H9 (cell line): Measurements from ENCODE around the gene TACC2. TPM values are rescaled to one million over a fixed set of nuclear protein-coding genes. Genes with fewer than 3 reads are reported as not detected.

Experiments
- DNase-seq: peaks from one replicate; pipeline ENCODE4 v3.0.0-alpha.2; 2017
- H2AFZ ChIP-seq: one replicate; pipeline ENCODE4 v1.6.1; 2013; ENCODE audit warnings: mild to moderate bottlenecking, low read length, control low read depth, moderate library complexity
- H2AK5ac ChIP-seq: 2 replicates; pipeline ENCODE4 v1.6.1; 2013; ENCODE audit warnings: low read length, control low read depth, mixed read lengths; ENCODE audit not compliant: insufficient read length
- H2BK120ac ChIP-seq: one replicate; pipeline ENCODE4 v1.6.1; 2013; ENCODE audit warnings: low read depth, mild to moderate bottlenecking, low read length, control low read depth, inconsistent platforms; ENCODE audit not compliant: poor library complexity, severe bottlenecking
- H2BK12ac ChIP-seq: 2 replicates; pipeline ENCODE4 v1.6.1; 2013; ENCODE audit warnings: low read length, control low read depth, mixed read lengths, low read depth; ENCODE audit not compliant: insufficient read length
- H2BK15ac ChIP-seq: 2 replicates; pipeline ENCODE4 v1.6.1; 2013; ENCODE audit warnings: low read depth, low read length, control low read depth
- H2BK20ac ChIP-seq: one replicate; pipeline ENCODE4 v1.6.1; 2013; ENCODE audit warnings: low read depth, mild to moderate bottlenecking, low read length, control low read depth, inconsistent platforms; ENCODE audit not compliant: poor library complexity, severe bottlenecking
- H2BK5ac ChIP-seq: 2 replicates; pipeline ENCODE4 v1.6.1; 2013; ENCODE audit warnings: low read length, control low read depth, mixed read lengths; ENCODE audit not compliant: insufficient read length
- H3K14ac ChIP-seq: 2 replicates; pipeline ENCODE4 v1.6.1; 2013; ENCODE audit warnings: low read length, control low read depth; ENCODE audit not compliant: insufficient read depth
- H3K18ac ChIP-seq: 2 replicates; pipeline ENCODE4 v1.6.1; 2013; ENCODE audit warnings: low read depth, mild to moderate bottlenecking, mixed read lengths, low read length, control low read depth; ENCODE audit not compliant: insufficient read length
- H3K23ac ChIP-seq: 2 replicates; pipeline ENCODE4 v1.6.1; 2013; ENCODE audit warnings: low read length, control low read depth, mixed read lengths, low read depth; ENCODE audit not compliant: insufficient read length
- H3K23me2 ChIP-seq: 2 replicates; pipeline ENCODE4 v1.6.1; 2013; ENCODE audit warnings: low read depth, mild to moderate bottlenecking, mixed read lengths, low read length, control low read depth; ENCODE audit not compliant: insufficient read length, poor library complexity, severe bottlenecking
- H3K27ac ChIP-seq: 2 replicates; pipeline ENCODE4 v1.5.1; 2013; ENCODE audit warnings: low read length, control low read depth, mixed read lengths, low read depth; ENCODE audit not compliant: insufficient read length
- H3K27me3 ChIP-seq: 2 replicates; pipeline ENCODE4 v1.6.1; 2013; ENCODE audit warnings: low read length, control low read depth, inconsistent platforms; ENCODE audit not compliant: insufficient read depth
- H3K4ac ChIP-seq: 2 replicates; pipeline ENCODE4 v1.6.1; 2013; ENCODE audit warnings: low read depth, mild to moderate bottlenecking, control low read depth, inconsistent platforms, low read length, moderate library complexity
- H3K4me1 ChIP-seq: 2 replicates; pipeline ENCODE4 v1.6.1; 2013; ENCODE audit warnings: low read length, control low read depth, inconsistent platforms; ENCODE audit not compliant: insufficient read depth
- H3K4me2 ChIP-seq: 2 replicates; pipeline ENCODE4 v1.6.1; 2013; ENCODE audit warnings: low read length, control low read depth, mixed read lengths; ENCODE audit not compliant: insufficient read length, insufficient read depth
- H3K56ac ChIP-seq: 2 replicates; pipeline ENCODE4 v1.6.1; 2013; ENCODE audit warnings: low read depth, mild to moderate bottlenecking, mixed read lengths, low read length, control low read depth; ENCODE audit not compliant: insufficient read length
- H3K79me1 ChIP-seq: 2 replicates; pipeline ENCODE4 v1.6.1; 2013; ENCODE audit warnings: low read depth, mild to moderate bottlenecking, moderate library complexity, low read length, control low read depth, inconsistent platforms; ENCODE audit not compliant: insufficient read depth, poor library complexity, severe bottlenecking
- H3K79me2 ChIP-seq: 2 replicates; pipeline ENCODE4 v1.6.1; 2013; ENCODE audit warnings: low read length, control low read depth, inconsistent platforms; ENCODE audit not compliant: insufficient read depth
- H3K9ac ChIP-seq: 2 replicates; pipeline ENCODE4 v1.6.1; 2013; ENCODE audit warnings: low read length, control low read depth, mixed read lengths; ENCODE audit not compliant: insufficient read length; ENCODE audit errors: extremely low read depth
- H3K9me3 ChIP-seq: one replicate; pipeline ENCODE4 v1.6.1; 2013; ENCODE audit warnings: low read depth, low read length, inconsistent platforms; ENCODE audit not compliant: control insufficient read depth
- H3T11ph ChIP-seq: one replicate; pipeline ENCODE4 v1.6.1; 2013; ENCODE audit warnings: mild to moderate bottlenecking, low read length, control low read depth, inconsistent platforms
- H4K20me1 ChIP-seq: one replicate; pipeline ENCODE4 v1.6.1; 2013; ENCODE audit not compliant: control insufficient read depth, insufficient read length, insufficient read depth
- H4K5ac ChIP-seq: 2 replicates; pipeline ENCODE4 v1.6.1; 2013; ENCODE audit warnings: low read depth, mild to moderate bottlenecking, mixed read lengths, low read length, control low read depth; ENCODE audit not compliant: insufficient read length
- H4K8ac ChIP-seq: replicated peaks from 2 replicates; pipeline ENCODE4 v1.6.1; 2013; ENCODE audit warnings: low read length, control low read depth, mixed read lengths, low read depth; ENCODE audit not compliant: insufficient read length
- H4K91ac ChIP-seq: 2 replicates; pipeline ENCODE4 v1.6.1; 2013; ENCODE audit warnings: low read depth, mild to moderate bottlenecking, moderate library complexity, mixed read lengths, low read length, control low read depth; ENCODE audit not compliant: insufficient read length
- H3K27ac Mint-ChIP-seq, 3 experiments: 2 replicates in 2 of 3; 3 replicates in 1 of 3; pipeline ENCODE4 v1.8.0; 2020 to 2021; ENCODE audit warnings: mixed read lengths in 3 of 3, mild to moderate bottlenecking in 1 of 3, moderate library complexity in 1 of 3
- H3K27me3 Mint-ChIP-seq: 2 replicates; pipeline ENCODE4 v1.8.0; 2021; ENCODE audit warnings: low read depth, mild to moderate bottlenecking, moderate library complexity, mixed read lengths
- H3K36me3 Mint-ChIP-seq, 3 experiments: 2 replicates in 2 of 3; 3 replicates in 1 of 3; pipeline ENCODE4 v1.8.0; 2020 to 2021; ENCODE audit warnings: low read depth in 3 of 3, mixed read lengths in 3 of 3; ENCODE audit not compliant: insufficient read depth in 1 of 3
- H3K4me1 Mint-ChIP-seq, 2 experiments: 2 replicates each; pipeline ENCODE4 v1.8.0; 2020; ENCODE audit warnings: mixed read lengths in 2 of 2
- H3K4me3 Mint-ChIP-seq, 2 experiments: 2 replicates in 1 of 2; 3 replicates in 1 of 2; pipeline ENCODE4 v1.8.0; 2020 to 2021; ENCODE audit warnings: mild to moderate bottlenecking in 2 of 2, mixed read lengths in 2 of 2, moderate library complexity in 1 of 2
- H3K9me3 Mint-ChIP-seq, 2 experiments: 2 replicates in 1 of 2; 3 replicates in 1 of 2; pipeline ENCODE4 v1.8.0; 2020; ENCODE audit warnings: mild to moderate bottlenecking in 2 of 2, mixed read lengths in 2 of 2, moderate library complexity in 1 of 2
- WGBS: extraction: QIAGEN DNeasy Blood & Tissue Kit; methylation state at CpG from one replicate; pipeline ENCODE4 v1.1.7; 2013; ENCODE audit warnings: missing lambda C conversion rate, low lambda C conversion rate, mixed read lengths; ENCODE audit not compliant: insufficient read length; ENCODE audit errors: extremely low coverage; 5-methylcytosine and 5-hydroxymethylcytosine counted together
- total RNA-seq: library from RNA; stranded (reverse); gene quantifications from 2 replicates; pipeline ENCODE4 v1.2.1, GENCODE V29; 2021
- TF ChIP-seq, protein P1 (sequence below): fragments of 200-600 bp; sonication (generic); conservative IDR thresholded peaks from 3 replicates; pipeline ENCODE4 v1.8.0; 2021; ENCODE audit warnings: antibody characterized with exemption, mild to moderate bottlenecking

The TACC2 gene
- total RNA-seq, 1 experiment from 2014 or later: 58.1 TPM

DNA sequence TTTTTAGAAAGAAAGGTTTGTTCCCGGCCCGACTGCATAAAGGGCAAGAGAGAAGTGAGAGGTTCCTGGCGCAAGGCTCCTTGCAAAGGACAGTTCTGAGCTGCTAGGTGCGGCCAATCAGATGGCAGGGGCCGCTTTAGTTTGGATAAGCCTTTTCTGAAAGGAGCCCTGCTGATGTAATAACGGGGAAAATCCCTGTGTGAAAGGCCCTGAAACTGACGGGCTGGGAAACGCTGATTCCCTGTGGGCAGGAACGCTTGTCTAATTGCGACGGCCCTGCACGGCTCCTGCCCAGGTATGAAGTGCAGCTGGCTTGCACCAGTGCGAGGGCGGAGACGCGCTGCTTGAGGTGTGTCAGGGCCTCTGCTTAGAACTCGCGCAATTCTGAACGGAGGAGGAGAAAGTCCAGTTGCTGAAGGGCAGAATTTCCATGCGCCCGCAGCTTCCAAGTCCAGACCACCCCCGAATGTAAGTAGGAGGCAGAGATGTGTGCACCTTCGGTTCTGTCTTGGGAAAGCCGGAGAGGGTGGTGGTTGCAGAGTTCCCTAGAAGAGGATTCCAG is 30.5 kb downstream of the TACC2 start:
- peak; percentile 51 for DNase-seq
- Mint-ChIP-seq H3K27ac (peak overlapping the region in 2 of 3 experiments; percentile 77 to 81; a peak in 3 of 7 replicates), H3K9me3 (no peaks in the 10 kb centered on the region; a peak in 1 of 5 replicates), H3K4me1 (peaks cover 26 to 31% of the 10 kb centered on the region in 2 experiments), H3K27me3 (peaks cover 1% of the 10 kb centered on the region), H3K36me3 (no peaks in the 10 kb centered on the region), H3K4me3 (peak overlapping the region in 1 of 2 experiments; percentile 19; a peak in 2 of 5 replicates)
- no peak overlapping the region for H2BK5ac ChIP-seq
- no peak overlapping the region for H2BK15ac ChIP-seq
- no peak overlapping the region for H2BK20ac ChIP-seq
- no peak overlapping the region for H3K4ac ChIP-seq
- no peaks in the 10 kb centered on the region for H3K79me1 ChIP-seq
- H3K4me1 ChIP-seq: no peaks in the 10 kb centered on the region
- H3T11ph ChIP-seq: no peak overlapping the region
- H2BK120ac ChIP-seq: no peak overlapping the region
- H3K14ac ChIP-seq: peak overlapping the region; percentile 23
- no peak overlapping the region for H3K9ac ChIP-seq
- H2BK12ac ChIP-seq: no peak overlapping the region
- no peaks in the 10 kb centered on the region for H3K27me3 ChIP-seq
- H3K23me2 ChIP-seq: no peaks in the 10 kb centered on the region
- H4K8ac ChIP-seq: no peak overlapping the region
- H2AK5ac ChIP-seq: no peak overlapping the region
- WGBS: no CpG with 5 or more reads among the region's 24 CpGs
- no peak overlapping the region for H3K4me2 ChIP-seq
- H3K23ac ChIP-seq: no peak overlapping the region
- no peak overlapping the region for H4K91ac ChIP-seq
- no peaks in the 10 kb centered on the region for H3K9me3 ChIP-seq
- H3K56ac ChIP-seq: no peak overlapping the region
- H4K20me1 ChIP-seq: no peaks in the 10 kb centered on the region
- H4K5ac ChIP-seq: no peak overlapping the region
- TF ChIP-seq, protein P1, sequence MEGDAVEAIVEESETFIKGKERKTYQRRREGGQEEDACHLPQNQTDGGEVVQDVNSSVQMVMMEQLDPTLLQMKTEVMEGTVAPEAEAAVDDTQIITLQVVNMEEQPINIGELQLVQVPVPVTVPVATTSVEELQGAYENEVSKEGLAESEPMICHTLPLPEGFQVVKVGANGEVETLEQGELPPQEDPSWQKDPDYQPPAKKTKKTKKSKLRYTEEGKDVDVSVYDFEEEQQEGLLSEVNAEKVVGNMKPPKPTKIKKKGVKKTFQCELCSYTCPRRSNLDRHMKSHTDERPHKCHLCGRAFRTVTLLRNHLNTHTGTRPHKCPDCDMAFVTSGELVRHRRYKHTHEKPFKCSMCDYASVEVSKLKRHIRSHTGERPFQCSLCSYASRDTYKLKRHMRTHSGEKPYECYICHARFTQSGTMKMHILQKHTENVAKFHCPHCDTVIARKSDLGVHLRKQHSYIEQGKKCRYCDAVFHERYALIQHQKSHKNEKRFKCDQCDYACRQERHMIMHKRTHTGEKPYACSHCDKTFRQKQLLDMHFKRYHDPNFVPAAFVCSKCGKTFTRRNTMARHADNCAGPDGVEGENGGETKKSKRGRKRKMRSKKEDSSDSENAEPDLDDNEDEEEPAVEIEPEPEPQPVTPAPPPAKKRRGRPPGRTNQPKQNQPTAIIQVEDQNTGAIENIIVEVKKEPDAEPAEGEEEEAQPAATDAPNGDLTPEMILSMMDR: no peak
- H3K27ac ChIP-seq: no peak overlapping the region
- H2AFZ ChIP-seq: peak overlapping the region; percentile 42
- H3K18ac ChIP-seq: peak overlapping the region; percentile 46
- H3K79me2 ChIP-seq: no peaks in the 10 kb centered on the region
